Heart left ventricle (tissue), 16 donors: ENCODE data around the gene C5orf47. TPM values are rescaled to one million over a fixed set of nuclear protein-coding genes. Genes with fewer than 3 reads are reported as not detected.
A peak's percentile ranks its signal among the peaks of the same experiment; 100 is the strongest.

Experiments
- ATAC-seq, 4 donors: fragments of 200-7000 bp; cut with Tn5 transposase; one replicate each; pipeline ENCODE4 v1.9.1; 2020 to 2022; ENCODE audit warnings: moderate library complexity in 4 of 4, mild to moderate bottlenecking in 3 of 4, moderate number of reproducible peaks in 1 of 4
- DNase-seq, 5 donors: peaks; one replicate each; pipeline ENCODE4 v3.0.0-alpha.2; 2020
- H3K27ac ChIP-seq, 12 donors: fragments of 200-600 bp; sonication (generic) in 4 of 12; one replicate each; pipeline versions ENCODE4 v1.5.0 to v1.8.0; 2016 to 2022; ENCODE audit warnings: mild to moderate bottlenecking in 2 of 12
- H3K27me3 ChIP-seq, 9 donors: fragments of 200-600 bp; sonication (generic) in 2 of 9; one replicate each; pipeline versions ENCODE4 v1.5.1 to v1.8.0; 2016 to 2022; ENCODE audit warnings: mild to moderate bottlenecking in 3 of 9
- H3K36me3 ChIP-seq, 9 donors: fragments of 200-600 bp; sonication (generic) in 2 of 9; one replicate each; pipeline versions ENCODE4 v1.5.0 to v1.8.0; 2018 to 2022; ENCODE audit warnings: mild to moderate bottlenecking in 2 of 9
- H3K4me1 ChIP-seq, 12 donors: fragments of 200-600 bp; sonication (generic) in 4 of 12; one replicate each; pipeline versions ENCODE4 v1.5.0 to v1.8.0; 2016 to 2022; ENCODE audit warnings: mild to moderate bottlenecking in 3 of 12
- H3K4me3 ChIP-seq, 12 donors: fragments of 200-600 bp; sonication (generic) in 4 of 12; one replicate each; pipeline versions ENCODE4 v1.5.0 to v1.8.0; 2017 to 2022; ENCODE audit warnings: mild to moderate bottlenecking in 9 of 12, moderate library complexity in 4 of 12
- H3K9me3 ChIP-seq, 12 donors: fragments of 200-600 bp; sonication (generic) in 4 of 12; one replicate each; pipeline versions ENCODE4 v1.5.0 to v1.8.0; 2016 to 2022; ENCODE audit warnings: mild to moderate bottlenecking in 1 of 12
- POLR2A ChIP-seq, 2 donors: fragments of 450-650 bp; IDR thresholded peaks; one replicate each; pipeline ENCODE4 v1.6.1; 2017; ENCODE audit warnings: antibody characterized with exemption in 2 of 2, mild to moderate bottlenecking in 2 of 2, moderate library complexity in 2 of 2
- WGBS, 4 donors: extraction: QIAGEN DNeasy Blood & Tissue Kit in 2 of 4; methylation state at CpG; one replicate each; pipeline versions ENCODE4 v1.1.5 to v1.1.7; 2013 to 2018; 5-methylcytosine and 5-hydroxymethylcytosine counted together
- intact Hi-C, 10 donors: fragments of 100-400 bp; cut with DNase I; formaldehyde crosslinking; loops; one replicate each; pipeline versions ENCODE4 v1.11.1 to v1.14.2; 2022
- polyA plus RNA-seq, 2 donors: library from polyadenylated mRNA; stranded (reverse); fragments of 200-250 nt; gene quantifications; one replicate each; pipeline ENCODE4 v1.2.3, GENCODE V29; 2013
- total RNA-seq, 9 donors: library from RNA; depleted of rRNA in 2 of 9; stranded (reverse); fragments of >200 nt in 2 of 9; fragmentation: NEBNext Ultra II Directional in 3 of 9; extraction: Animal tissue kit (Norgen Biotek cat#: 25700) in 3 of 9; gene quantifications; one replicate each; pipeline versions ENCODE4 v1.1.0 to v1.2.4, GENCODE V29; 2016 to 2023
- TF ChIP-seq, protein P1 (sequence below), 12 donors: fragments of 200-600 bp; sonication (generic) in 4 of 12; IDR thresholded peaks; one replicate each; pipeline versions ENCODE4 v1.5.0 to v1.8.0; 2018 to 2022; ENCODE audit warnings: antibody characterized with exemption in 12 of 12, mild to moderate bottlenecking in 5 of 12
- donor health status: ischemic (EF 13 %, LVEDD 7.1; RV severe dilation, severe dysfunction).
- donor health status: healthy with polysubstance abuse.
- donor health status: DM: no; HTN: yes; CAD: no.
- donor health status: DM: no; HTN: no; CAD: no.
- donor health status: ischemic (EF 25% LVEDD 6.9; RV normal size, moderate dysfunction).
- donor health status: ischemic (EF 25% LVEDD 5.7; RV mildly dilated, moderate dysfunction).
- donor health status: healthy.
- donor health status: DM: yes; HTN: yes; CAD: no.
- donor health status: ischemic (EF 35%, LVEDD 5.7; RV mildly dilated, moderate dysfunction).
- donor health status: nonischemic (EF 11% LVEDD 7.7; RV severe dilation, severe dysfunction).
- donor health status: DM: yes; HTN: yes; CAD: no.
- donor health status: PGD.
- donor health status: ischemic (EF 29% LVEDD 5.4; RV normal size, mild dysfunction).
- donor health status: nonischemic (EF 23%, LVEDD 6.1; RV moderate dilation, normal function).

Gene C5orf47
- total and polyA plus RNA-seq, 11 donors, result 0.12 to 0.58 (median 0.15) TPM; not detected in 7

DNA sequence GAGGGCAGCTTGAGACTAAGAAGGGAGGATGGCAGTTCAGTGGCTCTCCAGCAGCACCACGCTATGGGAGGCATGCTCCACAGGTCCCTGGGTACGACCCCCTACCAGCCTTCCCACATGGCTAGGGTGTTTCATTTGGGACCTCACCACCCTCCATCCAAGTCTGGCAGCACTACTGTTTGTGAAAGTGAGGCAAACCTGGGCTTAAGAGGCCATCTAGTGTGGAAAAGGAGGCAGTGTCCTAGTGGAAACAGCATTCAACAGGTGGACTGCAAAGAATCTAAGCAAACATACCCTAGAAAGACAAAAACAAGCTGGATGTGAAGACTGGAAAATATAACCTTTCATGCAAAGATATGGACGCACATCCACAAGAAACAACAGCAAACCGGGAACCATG, 4.8 kb upstream of the C5orf47 start:
- Histone ChIP-seq H3K4me3 (no peak overlapping the region), H3K27me3 (peaks cover 0 to 11% (median 0%) of the 10 kb centered on the region in 9 donors), H3K36me3 (no peaks in the 10 kb centered on the region), H3K4me1 (no peaks in the 10 kb centered on the region), H3K9me3 (peaks cover 0 to 11% (median 0%) of the 10 kb centered on the region in 12 donors), H3K27ac (no peak overlapping the region)
- no peak for TF ChIP-seq POLR2A (IDR thresholded peaks at IDR 0.05)
- TF ChIP-seq, protein P1, sequence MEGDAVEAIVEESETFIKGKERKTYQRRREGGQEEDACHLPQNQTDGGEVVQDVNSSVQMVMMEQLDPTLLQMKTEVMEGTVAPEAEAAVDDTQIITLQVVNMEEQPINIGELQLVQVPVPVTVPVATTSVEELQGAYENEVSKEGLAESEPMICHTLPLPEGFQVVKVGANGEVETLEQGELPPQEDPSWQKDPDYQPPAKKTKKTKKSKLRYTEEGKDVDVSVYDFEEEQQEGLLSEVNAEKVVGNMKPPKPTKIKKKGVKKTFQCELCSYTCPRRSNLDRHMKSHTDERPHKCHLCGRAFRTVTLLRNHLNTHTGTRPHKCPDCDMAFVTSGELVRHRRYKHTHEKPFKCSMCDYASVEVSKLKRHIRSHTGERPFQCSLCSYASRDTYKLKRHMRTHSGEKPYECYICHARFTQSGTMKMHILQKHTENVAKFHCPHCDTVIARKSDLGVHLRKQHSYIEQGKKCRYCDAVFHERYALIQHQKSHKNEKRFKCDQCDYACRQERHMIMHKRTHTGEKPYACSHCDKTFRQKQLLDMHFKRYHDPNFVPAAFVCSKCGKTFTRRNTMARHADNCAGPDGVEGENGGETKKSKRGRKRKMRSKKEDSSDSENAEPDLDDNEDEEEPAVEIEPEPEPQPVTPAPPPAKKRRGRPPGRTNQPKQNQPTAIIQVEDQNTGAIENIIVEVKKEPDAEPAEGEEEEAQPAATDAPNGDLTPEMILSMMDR (IDR thresholded peaks at IDR 0.05), result peak; percentile 7 to 53 (median 41)
- intact Hi-C loops, result loop anchor here in 4 of 10 donors (10.0 kb wide), 3 partner anchors 331 to 689 kb away; no protein-coding TSS in a partner anchor
- WGBS, 4 donors, result 40 to 52% (median 45%) methylated on average over 4 of the region's 4 CpGs
- ATAC-seq (peak; percentile 61 to 77 (median 73)), DNase-seq (no peak)

DNA sequence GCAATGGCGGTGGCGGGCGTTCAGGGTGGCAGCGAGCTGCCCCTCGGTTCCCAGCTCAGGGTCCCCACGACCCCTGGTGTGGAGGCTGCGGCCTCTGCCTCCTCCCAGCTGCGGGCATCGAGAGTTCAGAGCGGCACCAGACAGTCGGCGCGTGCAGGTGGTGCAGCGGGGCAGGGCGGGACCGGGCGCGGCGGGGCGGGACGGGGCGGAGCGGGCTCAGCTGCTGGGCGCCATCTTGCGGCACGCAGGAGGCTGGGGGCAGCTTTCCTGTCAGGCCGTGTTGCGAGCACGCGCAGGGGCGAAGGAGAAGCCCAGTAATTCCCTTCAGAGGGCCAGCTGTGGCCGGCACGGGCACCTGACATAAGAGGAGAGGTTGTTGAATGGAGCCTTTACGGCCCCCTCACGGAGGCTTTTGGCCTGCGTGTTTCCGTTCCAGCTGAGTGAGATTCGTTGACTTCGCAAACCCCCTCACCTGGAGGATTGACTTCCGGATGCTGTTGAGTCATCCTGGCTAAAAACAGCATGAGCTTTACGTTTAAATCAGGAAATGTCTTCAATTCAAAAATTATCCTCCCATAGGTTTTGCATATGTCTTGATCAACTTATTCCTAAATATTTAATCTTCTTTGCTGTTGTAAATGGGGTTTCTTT, 587 bp downstream of the C5orf47 start:
- intact Hi-C loops, result loop anchor here in 4 of 10 donors (10.0 kb wide), 3 partner anchors 325 to 695 kb away; no protein-coding TSS in a partner anchor
- WGBS, 4 donors, result 86 to 95% (median 93%) methylated on average over 18 to 41 of the region's 41 CpGs
- ATAC-seq, result peak in 1 of 4 donors; percentile 42

DNA sequence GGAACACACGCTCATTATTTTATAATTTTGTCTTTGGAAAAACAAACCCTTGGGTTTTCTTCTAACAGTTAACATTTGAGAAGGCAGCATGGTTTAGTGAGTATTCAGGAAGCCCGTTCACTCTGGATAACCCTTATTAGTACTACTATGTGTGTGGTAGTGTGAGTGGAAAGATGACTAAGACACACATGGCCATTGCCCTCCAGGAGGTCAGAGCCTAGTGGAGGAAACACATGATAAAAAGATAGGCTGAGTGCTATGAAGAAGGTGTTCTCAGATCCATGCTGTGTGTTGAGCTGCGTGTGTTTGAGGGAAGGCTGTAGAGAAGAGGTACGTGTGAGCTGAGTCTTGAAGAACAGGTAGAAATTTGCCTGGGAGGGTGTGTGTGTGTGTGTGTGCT, 8.4 kb downstream of the C5orf47 start:
- peak in 1 of 4 donors; percentile 22 for ATAC-seq
- Histone ChIP-seq H3K27me3 (peaks cover 0 to 9% (median 0%) of the 10 kb centered on the region in 9 donors), H3K9me3 (no peaks in the 10 kb centered on the region), H3K36me3 (no peaks in the 10 kb centered on the region), H3K4me3 (no peak overlapping the region), H3K4me1 (no peaks in the 10 kb centered on the region), H3K27ac (no peak overlapping the region)
- 72 to 79% (median 77%) methylated on average over 4 of the region's 4 CpGs for WGBS, 4 donors
- intact Hi-C loops, result no loop called here
- DNase-seq, result no peak
- no peak for TF ChIP-seq POLR2A (IDR thresholded peaks at IDR 0.05)
- TF ChIP-seq, protein P1 (IDR thresholded peaks at IDR 0.05), result no peak

More for the DNA sequence above, 587 bp downstream of the C5orf47 start:
- Histone ChIP-seq H3K36me3 (no peaks in the 10 kb centered on the region), H3K27ac (no peak overlapping the region), H3K4me1 (no peaks in the 10 kb centered on the region), H3K4me3 (no peak overlapping the region), H3K9me3 (peaks cover 0 to 5% (median 0%) of the 10 kb centered on the region in 12 donors), H3K27me3 (peaks cover 0 to 7% (median 0%) of the 10 kb centered on the region in 9 donors)
- no peak for DNase-seq
- TF ChIP-seq POLR2A (IDR thresholded peaks at IDR 0.05), result no peak
- TF ChIP-seq, protein P1 (IDR thresholded peaks at IDR 0.05), result no peak

DNA sequence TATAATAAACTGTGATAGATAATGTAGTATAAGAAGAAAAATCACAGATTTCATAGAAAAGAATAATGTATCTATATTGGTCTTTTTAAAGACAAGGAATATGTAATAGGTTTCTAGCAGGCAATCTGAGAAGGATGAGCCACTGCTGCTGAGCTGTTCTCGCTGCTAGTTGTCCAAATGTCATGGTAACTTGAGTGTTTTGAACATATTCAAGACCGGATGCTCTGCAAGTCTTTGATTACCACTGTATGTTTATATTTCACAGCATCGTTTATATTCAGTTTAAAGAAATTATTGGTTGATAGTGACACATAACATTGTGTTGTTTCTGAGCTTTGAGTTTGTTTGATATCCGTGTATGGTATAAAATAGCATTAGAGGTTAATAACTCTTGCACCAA, 9.6 kb downstream of the C5orf47 start:
- intact Hi-C loops, result no loop called here
- WGBS, 4 donors, result 69 to 77% (median 74%) methylated on average over 4 of the region's 4 CpGs
- H3K4me1 ChIP-seq, result no peaks in the 10 kb centered on the region
- H3K27ac ChIP-seq, result no peak overlapping the region
- no peak for DNase-seq
- no peak for ATAC-seq
- peaks cover 0 to 9% (median 0%) of the 10 kb centered on the region in 9 donors for H3K27me3 ChIP-seq
- no peak overlapping the region for H3K4me3 ChIP-seq
- TF ChIP-seq POLR2A (IDR thresholded peaks at IDR 0.05), result no peak
- TF ChIP-seq, protein P1 (IDR thresholded peaks at IDR 0.05), result no peak
- H3K36me3 ChIP-seq, result no peaks in the 10 kb centered on the region
- H3K9me3 ChIP-seq, result no peaks in the 10 kb centered on the region
